ENCODE data around the gene MUC6. TPM values are rescaled to one million over a fixed set of nuclear protein-coding genes. Genes with fewer than 3 reads are reported as not detected.

The MUC6 gene
- total RNA-seq, 1 donor from 2014 or later = not detected

DNA sequence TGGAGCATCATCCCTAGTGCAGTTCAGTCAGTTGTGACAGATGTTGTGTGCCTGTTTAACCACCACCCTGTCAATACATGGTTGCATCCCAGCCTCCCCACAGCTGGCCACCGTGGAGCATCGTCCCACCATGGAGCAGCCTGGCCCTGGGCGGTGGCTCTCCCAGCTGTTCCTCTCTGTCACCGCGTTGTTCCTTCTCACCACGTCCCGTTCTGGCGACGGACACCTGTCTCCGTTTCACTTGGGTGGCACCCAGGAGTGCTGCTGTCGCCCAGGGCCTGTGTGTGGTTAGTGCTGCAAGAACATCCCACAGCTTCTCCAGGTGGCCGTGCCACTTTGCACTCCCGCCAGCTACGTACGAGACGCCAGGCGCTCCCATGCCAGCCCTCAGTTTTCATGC is 26.5 kb downstream of the MUC6 start:
- DNase-seq (ENCODE audit: extremely low read depth, low read depth, low spot score) = no peak

DNA sequence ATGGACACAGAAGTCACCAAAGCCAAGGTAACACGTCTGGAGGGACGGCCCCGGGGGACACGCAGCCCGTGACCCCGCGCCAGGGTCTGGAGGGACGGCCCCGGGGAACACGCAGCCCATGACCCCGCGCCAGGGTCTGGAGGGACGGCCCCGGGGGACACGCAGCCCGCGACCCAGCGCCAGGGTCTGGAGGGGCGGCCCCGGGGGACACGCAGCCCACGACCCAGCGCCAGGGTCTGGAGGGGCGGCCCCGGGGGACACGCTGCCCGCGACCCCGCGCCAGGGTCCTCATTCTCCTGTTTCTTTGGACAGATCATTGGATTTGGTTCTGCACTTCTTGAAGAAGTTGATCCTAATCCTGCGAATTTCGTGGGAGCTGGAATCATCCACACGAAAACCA is 27.1 kb downstream of the MUC6 start:
- no peak for DNase-seq (ENCODE audit: extremely low read depth, low read depth, low spot score)

DNA sequence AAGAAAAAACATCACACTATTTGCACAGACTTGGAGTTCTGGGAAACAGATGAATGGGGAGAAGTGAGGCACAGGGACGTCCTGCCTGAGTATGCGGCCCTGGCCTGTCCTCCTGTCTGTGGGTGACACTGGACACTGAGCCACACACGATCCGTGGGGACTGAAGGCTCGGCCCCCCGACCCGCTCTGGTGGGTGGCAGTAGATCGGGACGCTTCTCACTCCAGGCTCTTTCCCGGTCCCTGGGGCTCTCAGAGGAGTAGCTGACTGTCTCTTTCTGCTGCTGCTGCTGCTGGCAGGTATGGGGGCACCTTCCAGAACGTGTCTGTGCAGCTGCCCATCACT is 27.7 kb downstream of the MUC6 start:
- no peak for DNase-seq (ENCODE audit: extremely low read depth, low read depth, low spot score)

DNA sequence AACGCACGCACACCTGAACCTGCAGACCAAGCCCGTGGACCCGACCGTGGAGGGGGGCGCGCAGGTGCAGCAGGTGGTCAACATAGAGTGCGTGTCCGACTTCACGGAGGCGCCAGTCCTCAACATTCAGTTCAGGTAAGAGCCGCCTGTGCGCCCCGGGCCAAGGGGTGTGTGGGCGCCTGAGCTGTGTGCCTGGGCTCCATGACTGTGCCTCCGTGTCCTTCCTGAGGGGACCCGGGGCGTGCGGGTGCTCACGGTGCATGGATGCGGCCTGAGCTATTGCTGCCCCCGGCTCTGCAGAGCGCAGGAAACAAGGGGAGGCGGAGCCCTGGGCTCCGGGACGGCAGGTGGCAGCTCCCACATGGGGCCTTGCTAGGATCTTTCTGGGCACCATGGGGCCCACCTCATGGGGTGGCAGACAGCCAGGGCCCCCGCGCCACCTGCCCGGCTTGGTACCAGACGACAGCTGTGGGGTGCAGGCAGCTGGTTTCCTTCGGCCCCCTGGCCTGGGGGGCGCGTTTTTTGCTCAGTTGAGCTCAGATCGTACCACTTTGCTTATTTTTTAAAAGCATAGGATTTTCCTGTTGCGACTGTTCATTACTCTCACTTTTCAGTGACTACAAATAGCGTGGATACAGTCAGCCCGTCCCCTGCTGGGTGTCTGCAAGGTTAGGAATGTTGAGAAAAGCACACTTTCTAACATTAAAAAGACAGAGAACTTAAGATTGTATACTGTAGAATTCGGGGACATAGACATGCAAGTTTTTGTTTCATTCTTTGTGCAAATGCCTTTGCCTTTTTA is 28.3 kb downstream of the MUC6 start:
- DNase-seq (ENCODE audit: extremely low read depth, low read depth, low spot score) = no peak

DNA sequence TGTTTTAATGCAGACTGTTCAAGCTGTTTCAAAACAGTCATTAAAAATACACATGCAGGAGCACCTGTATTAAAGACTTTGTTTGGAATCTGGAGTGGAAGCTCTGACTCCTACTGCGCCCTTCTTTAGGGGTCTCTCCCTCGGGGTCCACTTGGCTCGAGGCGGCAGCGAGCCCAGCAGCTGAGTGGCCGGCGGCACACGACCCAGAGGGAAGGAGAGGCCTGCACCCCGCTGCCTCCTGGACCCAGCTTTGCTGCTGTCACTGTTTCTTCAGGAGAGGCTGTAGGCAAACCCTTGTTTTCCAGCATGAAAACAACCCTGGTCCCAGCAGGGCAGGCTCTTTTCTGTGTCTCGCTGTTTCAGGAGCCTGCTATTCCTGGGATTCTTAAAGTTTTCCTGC is 29.2 kb downstream of the MUC6 start:
- DNase-seq (ENCODE audit: extremely low read depth, low read depth, low spot score) = no peak

DNA sequence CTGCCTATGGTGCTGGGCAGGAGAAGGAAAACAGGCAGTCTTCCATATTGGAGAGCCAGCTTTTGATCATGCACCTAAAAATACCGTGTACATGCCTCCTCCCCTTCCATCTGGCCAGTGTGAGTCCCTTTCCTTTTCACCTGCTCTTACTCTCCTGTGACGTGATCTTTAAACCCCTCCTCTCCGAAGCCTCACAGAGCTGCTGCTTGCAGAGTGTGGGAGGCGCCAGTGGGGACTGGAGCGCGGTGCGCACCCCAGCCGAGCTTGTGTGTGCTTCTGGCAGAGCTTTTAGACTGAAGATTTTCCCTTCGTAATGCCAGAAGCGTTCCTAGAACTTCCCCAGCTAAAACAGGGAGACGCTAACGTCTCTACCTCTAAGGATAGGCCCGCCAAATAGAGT is 29.8 kb downstream of the MUC6 start:
- no peak for DNase-seq (ENCODE audit: extremely low read depth, low read depth, low spot score)

DNA sequence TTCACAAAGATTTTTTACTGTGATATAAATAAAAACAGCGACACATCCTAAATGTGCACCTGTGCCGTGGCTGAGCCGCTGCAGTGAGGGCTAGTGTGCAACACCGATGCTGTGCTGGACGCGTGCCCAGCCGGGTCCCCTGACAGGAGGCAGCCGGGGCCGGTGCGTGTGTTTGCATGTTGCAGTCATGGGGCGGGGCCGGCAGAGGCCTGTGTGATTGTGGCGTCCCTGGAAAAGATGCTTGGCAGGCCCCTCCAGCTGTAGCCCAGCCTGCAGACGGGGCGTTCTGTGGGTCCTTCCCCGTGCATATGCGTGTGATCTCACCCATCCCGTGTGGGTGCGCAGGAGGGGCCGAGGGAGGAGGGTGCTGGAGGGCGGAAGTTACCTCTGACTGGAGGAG is 30.6 kb downstream of the MUC6 start:
- DNase-seq (ENCODE audit: extremely low read depth, low read depth, low spot score) = no peak

DNA sequence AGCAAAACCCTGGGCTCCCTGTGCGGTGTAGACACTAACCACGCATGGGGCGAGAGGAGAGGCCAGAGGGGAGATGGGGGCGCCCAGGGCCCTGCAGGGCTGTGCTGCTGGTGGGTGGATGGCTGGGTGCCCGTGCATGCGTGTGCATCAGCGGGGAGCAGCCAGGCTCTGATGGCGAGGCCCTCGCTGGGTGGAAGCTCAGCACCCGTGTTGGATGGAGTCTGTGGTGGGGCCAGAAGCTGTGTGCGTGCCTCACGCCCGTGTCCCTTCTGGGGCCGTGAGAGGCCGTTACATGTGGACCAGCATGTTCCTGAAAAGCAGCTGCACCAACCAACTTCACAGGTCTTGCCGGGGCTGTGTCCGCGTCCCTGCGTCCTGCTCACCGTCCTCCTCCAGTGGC is 33.4 kb downstream of the MUC6 start:
- DNase-seq (ENCODE audit: extremely low read depth, low read depth, low spot score) = no peak

DNA sequence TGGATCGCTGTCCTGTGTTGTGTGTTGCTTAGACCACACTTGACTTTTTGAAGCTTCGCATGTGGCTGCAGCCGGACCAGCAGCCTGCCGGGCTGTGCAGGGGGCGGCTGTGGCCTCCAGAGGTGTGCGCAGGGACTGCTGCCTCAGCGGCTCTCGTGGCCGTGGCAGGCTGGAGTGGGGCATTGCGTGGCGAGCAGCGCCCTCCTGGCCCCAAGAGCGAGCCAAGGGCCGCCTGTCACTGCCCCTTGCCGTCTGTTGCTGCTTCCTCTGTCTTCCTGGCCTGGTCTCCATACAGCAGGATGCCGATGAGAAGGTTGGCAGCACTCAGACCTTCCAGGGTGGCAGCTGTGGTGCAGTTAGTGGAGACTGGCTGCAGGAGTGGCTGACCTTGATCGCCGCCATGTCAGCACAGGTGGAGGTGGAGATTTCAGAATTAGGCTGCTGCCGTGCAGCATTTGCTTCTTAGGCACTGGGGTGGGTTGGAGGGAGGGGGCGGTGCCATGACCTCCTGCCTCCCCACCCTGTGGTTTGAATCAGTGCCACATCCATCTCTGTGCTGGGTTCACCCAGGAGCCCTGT is 34.0 kb downstream of the MUC6 start:
- no peak for DNase-seq (ENCODE audit: extremely low read depth, low read depth, low spot score)

DNA sequence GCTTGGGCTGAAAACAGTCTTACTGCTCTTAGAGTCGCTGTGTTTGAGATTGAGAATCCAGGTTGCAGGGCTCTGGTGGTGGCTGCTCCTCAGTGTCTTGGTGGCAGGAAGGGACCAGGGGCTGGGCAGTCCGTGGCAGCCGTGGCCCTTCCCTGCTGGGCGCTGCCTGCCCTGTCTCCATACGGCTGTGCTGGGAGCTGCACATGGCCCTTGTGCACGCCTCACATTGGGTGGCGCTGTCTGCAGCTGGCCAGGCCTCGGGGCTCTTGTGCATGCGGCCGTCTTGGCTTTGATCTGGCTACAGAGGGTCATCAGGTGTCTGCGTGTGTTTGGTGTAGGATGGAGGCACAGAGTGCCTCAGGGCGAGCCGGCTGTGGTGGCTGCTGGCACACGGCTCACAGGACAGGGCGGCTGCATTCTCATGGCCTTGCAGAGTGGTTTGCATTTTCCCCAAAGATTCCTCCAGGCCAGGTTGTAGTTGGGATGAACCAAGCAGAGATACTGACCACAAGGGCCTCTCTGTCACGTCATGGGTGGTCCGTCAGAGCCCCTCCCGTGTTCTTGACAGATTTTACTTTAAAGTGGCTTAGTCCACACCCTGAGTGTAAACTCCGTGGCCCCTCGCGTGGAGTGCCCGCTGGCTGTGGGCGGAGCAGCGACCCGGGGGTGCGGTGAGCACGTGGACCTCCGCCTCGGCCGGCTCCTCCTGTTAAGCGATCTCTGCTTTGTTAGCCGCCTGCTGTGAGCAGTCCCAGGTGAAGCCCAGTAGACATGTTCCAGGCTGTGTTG is 34.7 kb downstream of the MUC6 start:
- DNase-seq (ENCODE audit: extremely low read depth, low read depth, low spot score) = no peak

DNA sequence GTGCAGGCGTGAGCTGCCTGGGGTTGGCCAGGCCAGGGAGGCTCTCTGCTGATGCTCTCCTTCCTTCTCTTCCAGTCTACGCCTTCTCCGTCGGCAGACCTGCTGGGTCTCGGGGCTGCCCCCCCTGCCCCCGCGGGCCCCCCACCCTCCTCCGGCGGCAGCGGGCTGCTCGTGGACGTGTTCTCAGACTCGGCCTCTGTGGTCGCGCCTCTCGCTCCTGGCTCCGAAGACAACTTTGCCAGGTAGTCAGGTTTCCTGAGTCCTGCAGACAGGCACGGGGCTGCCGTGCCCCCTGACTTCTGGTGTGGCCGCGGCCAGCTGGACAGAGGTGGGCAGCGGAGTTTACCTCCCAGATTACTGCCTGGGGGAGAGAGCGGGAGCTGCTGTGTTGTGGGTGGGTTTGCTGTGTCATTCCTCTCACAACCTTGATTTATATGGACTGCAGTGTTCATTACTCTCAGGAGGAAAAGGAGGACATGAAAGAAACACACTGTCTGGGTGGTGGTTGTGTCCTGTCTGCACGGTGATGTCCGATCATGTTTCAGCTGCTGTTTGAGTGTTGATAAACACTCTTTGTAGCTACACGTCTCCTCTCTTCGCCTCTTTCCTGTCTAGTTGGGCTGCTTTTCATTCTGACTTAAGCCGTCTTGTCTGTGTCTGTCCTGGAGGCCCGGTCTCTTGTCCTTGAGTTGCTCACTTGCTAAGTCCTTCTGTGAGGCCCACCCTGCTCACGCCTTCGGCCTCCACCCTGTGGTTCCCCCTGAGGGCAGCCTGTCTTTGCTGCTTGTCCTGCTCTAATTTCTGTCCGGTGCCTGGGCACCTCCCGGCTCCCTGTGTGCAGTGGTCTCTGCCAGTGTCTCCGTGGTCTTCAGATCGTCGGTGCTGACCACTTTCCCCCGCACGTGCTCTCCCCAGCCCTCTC is 35.9 kb downstream of the MUC6 start:
- DNase-seq (ENCODE audit: extremely low read depth, low read depth, low spot score) = no peak

DNA sequence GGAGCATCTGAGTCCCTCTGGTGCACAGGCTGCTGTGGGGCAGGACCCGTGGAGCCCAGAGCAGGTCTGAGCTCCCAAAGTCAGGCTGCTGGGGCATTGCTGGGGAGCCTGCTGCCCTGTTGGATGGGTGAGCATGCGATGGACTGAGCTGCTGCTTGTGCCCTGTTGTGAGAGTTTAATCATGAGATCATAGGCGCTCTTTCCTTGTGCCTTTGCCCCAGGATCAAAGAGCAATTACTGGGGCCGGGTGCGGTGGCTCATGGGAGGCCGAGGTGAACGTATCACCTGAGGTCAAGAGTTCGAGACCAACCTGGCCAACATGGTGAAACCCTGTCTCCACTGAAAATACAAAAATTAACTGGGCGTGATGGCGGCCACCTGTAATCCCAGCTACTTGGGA is 37.5 kb downstream of the MUC6 start:
- DNase-seq (ENCODE audit: extremely low read depth, low read depth, low spot score) = no peak

DNA sequence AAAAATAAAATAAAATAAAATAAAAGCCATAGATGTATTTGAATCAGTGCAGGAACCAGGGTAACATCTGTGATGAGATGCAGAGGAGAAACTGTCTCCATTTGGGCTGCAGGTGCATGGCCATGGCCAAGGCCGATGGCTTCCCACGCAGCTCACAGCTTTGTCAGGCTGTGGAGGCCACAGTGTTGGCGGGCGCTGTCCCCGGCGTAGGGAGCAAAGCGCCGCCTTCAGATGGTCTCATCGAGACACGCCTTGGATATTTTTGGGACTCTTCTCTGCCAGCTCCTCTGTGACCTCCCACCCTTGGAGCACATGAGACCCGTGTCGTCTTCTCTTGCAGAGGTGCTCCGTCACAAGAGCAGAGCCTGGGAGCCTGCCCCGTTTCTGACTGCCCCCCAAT is 38.6 kb downstream of the MUC6 start:
- no peak for DNase-seq (ENCODE audit: extremely low read depth, low read depth, low spot score)

DNA sequence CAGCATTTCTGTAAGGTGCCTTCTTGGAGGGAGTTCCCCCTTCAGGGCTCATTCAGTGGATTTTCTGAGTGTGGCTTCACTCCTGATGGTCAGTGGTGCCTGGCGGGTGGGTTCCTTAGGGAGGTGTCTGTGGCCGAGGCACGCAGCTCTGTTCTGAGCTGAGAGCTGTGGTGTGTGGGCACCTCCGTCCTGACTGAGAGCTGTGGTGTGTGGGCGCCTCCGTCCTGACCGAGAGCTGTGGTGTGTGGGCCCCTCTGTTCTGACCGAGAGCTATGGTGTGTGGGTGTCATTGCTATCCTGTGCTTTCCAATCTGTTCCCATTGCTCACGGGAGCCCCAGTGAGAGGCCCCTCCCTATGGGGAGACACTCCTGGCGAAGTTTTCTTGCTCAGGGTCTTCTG is 39.8 kb downstream of the MUC6 start:
- DNase-seq (ENCODE audit: extremely low read depth, low read depth, low spot score) = no peak

DNA sequence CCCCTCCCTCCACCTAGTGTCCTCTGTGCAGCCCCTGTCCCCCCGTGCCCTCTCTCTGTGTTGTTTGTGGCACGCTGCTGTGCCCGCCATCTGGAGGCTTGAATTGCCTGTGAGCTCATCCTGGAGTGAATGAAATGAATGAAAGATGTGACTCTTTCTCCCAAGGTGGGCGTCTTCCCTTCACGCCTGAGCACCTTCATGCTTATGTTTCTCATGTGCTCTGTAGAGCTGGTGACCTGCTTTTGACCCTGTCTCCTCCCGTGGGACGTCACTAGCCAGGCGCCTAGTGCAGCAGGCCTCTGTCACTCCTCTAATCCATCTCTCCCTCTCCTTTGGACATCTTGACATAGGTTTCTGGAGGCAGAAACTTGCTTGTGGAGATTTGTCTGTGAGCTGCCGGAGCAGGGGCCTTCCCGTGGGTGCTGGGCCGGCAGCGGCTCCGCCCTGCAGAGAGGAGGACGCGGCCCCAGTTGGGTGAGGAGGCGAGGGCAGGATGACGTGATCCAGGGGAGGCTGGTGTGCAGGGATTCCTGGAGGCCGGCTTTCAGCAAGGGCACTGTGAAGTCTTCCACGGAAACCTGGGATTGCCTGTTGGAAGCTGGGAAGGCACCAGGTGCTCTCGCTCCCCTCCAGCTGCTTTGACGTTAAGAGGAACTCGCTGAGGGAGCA is 40.6 kb downstream of the MUC6 start:
- no peak for DNase-seq (ENCODE audit: extremely low read depth, low read depth, low spot score)

DNA sequence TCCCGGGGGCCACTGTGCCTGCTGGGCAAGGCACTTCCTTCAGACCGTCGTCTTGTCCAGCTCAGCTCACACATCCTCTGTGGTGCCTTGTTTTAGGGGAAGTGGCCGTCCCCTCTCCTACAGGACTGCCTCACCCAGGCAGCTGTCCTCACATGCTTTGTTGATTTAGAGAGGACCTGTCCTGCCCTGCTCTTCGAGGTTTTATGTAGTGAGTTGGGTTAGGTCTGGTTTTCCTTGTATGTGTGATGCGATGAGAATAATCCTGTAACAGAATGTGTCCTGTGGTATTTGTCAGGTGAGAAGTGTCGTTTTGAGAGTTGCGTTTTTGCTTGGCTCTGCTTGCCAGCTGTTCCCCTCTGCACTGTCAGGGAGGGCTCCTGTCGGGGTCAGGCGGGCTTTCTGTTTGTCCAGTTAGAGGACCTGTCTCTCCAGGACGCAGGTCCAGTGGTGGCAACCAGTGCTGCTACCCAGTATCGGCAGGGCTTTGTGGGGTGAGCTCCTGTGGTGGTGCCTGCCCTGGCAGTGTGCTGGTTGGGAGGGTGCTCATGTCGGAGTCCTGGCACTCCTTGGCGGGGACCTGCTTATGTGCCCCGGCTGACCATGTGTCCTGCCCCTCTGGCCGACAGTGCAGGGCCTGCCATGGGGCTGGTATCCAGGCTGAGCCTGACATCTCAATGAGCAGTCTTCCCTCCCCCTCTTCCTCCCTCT is 41.3 kb downstream of the MUC6 start:
- no peak for DNase-seq (ENCODE audit: extremely low read depth, low read depth, low spot score)

DNA sequence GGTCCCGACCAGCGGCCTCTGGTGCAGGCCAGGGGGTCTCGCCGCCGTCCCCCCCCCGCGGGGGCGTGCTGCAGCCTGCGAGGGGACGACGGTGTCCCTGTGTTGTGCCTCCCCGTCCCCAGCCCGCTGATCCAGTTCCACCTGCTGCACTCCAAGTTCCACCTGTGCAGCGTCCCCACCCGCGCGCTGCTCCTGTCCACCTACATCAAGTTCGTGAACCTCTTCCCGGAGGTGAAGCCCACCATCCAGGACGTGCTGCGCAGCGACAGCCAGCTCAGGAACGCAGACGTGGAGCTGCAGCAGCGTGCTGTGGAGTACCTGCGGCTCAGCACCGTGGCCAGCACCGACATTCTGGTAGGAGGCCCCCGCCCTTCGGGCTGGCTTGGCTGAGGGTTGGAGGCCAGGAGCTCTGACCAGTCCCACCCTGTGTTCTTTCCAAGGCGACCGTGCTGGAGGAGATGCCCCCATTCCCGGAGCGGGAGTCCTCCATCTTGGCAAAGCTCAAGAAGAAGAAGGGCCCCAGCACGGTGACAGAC is 42.8 kb downstream of the MUC6 start:
- DNase-seq (ENCODE audit: extremely low read depth, low read depth, low spot score) = no peak

DNA sequence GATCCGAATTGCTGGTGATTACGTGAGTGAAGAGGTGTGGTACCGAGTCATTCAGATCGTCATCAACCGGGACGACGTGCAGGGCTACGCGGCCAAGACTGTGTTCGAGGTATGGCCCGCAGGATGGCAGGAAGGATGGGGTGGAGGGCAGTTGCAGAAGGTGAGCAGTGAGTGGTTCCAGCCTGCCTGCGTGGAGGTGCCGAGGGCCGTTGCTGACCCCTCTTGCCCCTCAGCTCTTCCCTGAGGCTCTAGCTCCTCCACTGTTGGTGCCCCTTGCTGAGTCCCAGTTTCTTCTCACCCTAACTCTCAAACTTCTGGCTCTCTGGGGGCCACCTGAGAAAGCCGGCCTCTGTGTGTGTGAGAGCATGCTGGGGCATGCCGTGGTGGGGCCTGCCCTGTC is 43.9 kb downstream of the MUC6 start:
- DNase-seq (ENCODE audit: extremely low read depth, low read depth, low spot score) = no peak

DNA sequence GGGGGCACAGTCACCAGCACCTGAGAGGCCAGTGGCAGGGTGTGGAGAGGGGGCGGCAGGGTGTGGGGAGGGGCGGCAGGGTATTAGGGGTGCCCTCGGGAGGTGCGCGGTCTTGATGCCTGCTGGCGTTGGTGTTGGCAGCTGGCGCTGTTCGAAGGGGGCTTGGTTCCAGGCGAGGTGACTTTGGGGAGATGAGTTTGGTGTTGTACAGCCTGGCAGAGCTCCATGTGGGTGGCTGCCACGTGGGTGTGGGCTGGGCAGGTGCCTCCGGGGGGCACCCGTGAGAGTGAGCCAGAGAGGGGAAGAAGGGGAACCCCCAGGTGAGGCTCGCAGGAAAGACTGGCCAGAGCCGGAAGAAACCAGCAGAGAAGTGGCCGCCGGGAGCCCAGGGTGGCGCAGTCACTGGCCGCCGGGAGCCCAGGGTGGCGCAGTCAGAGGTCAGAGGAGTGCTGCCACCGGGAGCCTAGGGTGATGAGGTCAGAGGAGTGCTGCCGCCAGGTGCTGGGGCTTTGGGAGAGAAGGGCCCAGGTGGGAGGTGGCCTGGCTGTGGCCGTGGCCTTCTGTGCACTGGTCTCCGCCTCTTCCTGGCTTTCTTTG is 44.7 kb downstream of the MUC6 start:
- no peak for DNase-seq (ENCODE audit: extremely low read depth, low read depth, low spot score)
